Progenitor cell of endocrine pancreas (in vitro differentiated cells): ENCODE measurements around the gene MRLN. TPM values are rescaled to one million over a fixed set of nuclear protein-coding genes. Genes with fewer than 3 reads are reported as not detected.

Source experiments
- DNase-seq: peaks from one replicate; pipeline ENCODE4 v3.0.0; 2021; ENCODE audit warnings: low spot score; ENCODE audit not compliant: unreplicated experiment
- H3K27ac Mint-ChIP-seq: 2 replicates; pipeline ENCODE4 v1.8.0; 2021; ENCODE audit warnings: mild to moderate bottlenecking, moderate library complexity, mixed read lengths
- H3K27me3 Mint-ChIP-seq: 2 replicates; pipeline ENCODE4 v1.8.0; 2021; ENCODE audit warnings: mixed read lengths
- H3K36me3 Mint-ChIP-seq: 2 replicates; pipeline ENCODE4 v1.8.0; 2022; ENCODE audit warnings: mixed read lengths; ENCODE audit not compliant: insufficient read depth
- H3K4me1 Mint-ChIP-seq: 2 replicates; pipeline ENCODE4 v1.8.0; 2021; ENCODE audit warnings: low read depth, mixed read lengths
- H3K4me3 Mint-ChIP-seq: 2 replicates; pipeline ENCODE4 v1.8.0; 2021; ENCODE audit warnings: low read depth, mild to moderate bottlenecking, moderate library complexity, mixed read lengths
- H3K9me3 Mint-ChIP-seq: 2 replicates; pipeline ENCODE4 v1.8.0; 2021; ENCODE audit warnings: low read depth, mixed read lengths
- CTCF ChIP-seq: fragments of 200-600 bp; sonication (generic); IDR thresholded peaks from one replicate; pipeline ENCODE4 v1.5.0; 2021; ENCODE audit warnings: antibody characterized with exemption, mild to moderate bottlenecking; ENCODE audit not compliant: unreplicated experiment
- total RNA-seq: library from RNA; stranded (reverse); gene quantifications from 2 replicates; pipeline ENCODE4 v1.2.1, GENCODE V29; 2021

The MRLN gene
- total RNA-seq, 1 donor from 2014 or later, result not detected

- H3K36me3 Mint-ChIP-seq, result no peaks in the 10 kb centered on the region
- no peak overlapping the region for H3K27ac Mint-ChIP-seq
- H3K4me1 Mint-ChIP-seq, result no peaks in the 10 kb centered on the region
- no peak for DNase-seq
- no peak for TF ChIP-seq CTCF
- no peaks in the 10 kb centered on the region for H3K27me3 Mint-ChIP-seq
- H3K9me3 Mint-ChIP-seq, result peaks cover 10% of the 10 kb centered on the region
- no peak overlapping the region for H3K4me3 Mint-ChIP-seq
These were observed 32.9 kb downstream of the MRLN start for GRCh38 chr10:59720377-59720776.

- H3K9me3 Mint-ChIP-seq, result peaks cover 10% of the 10 kb centered on the region
- no peaks in the 10 kb centered on the region for H3K27me3 Mint-ChIP-seq
- H3K36me3 Mint-ChIP-seq, result no peaks in the 10 kb centered on the region
- peak; percentile 38 for TF ChIP-seq CTCF
- no peak overlapping the region for H3K4me3 Mint-ChIP-seq
- no peak overlapping the region for H3K27ac Mint-ChIP-seq
- no peaks in the 10 kb centered on the region for H3K4me1 Mint-ChIP-seq
- no peak for DNase-seq
These were observed 33.9 kb downstream of the MRLN start for GRCh38 chr10:59719374-59719773.

- H3K27me3 Mint-ChIP-seq, result peaks cover 4% of the 10 kb centered on the region
- H3K9me3 Mint-ChIP-seq, result peaks cover 10% of the 10 kb centered on the region
- H3K4me3 Mint-ChIP-seq, result no peak overlapping the region
- no peaks in the 10 kb centered on the region for H3K4me1 Mint-ChIP-seq
- TF ChIP-seq CTCF, result no peak
- DNase-seq, result no peak
- no peaks in the 10 kb centered on the region for H3K36me3 Mint-ChIP-seq
- H3K27ac Mint-ChIP-seq, result no peak overlapping the region
These were observed 35.0 kb downstream of the MRLN start for GRCh38 chr10:59718257-59718656.

GRCh38 chr10:59713196-59713821 lies 39.9 kb downstream of the MRLN start:
- Mint-ChIP-seq H3K4me1 (peaks cover 1% of the 10 kb centered on the region), H3K27ac (no peak overlapping the region), H3K27me3 (peaks cover 32% of the 10 kb centered on the region), H3K9me3 (no peaks in the 10 kb centered on the region), H3K4me3 (no peak overlapping the region), H3K36me3 (no peaks in the 10 kb centered on the region)
- no peak for TF ChIP-seq CTCF
- no peak for DNase-seq

- H3K4me1 Mint-ChIP-seq, result peaks cover 3% of the 10 kb centered on the region
- DNase-seq, result no peak
- no peak overlapping the region for H3K4me3 Mint-ChIP-seq
- H3K27me3 Mint-ChIP-seq, result peaks cover 40% of the 10 kb centered on the region
- no peak overlapping the region for H3K27ac Mint-ChIP-seq
- no peaks in the 10 kb centered on the region for H3K36me3 Mint-ChIP-seq
- TF ChIP-seq CTCF, result no peak
- no peaks in the 10 kb centered on the region for H3K9me3 Mint-ChIP-seq
These were observed 41.3 kb downstream of the MRLN start for GRCh38 chr10:59711871-59712494.
